Stimulated activated CD4-positive, alpha-beta T cell treated with anti-CD3 and anti-CD28 coated beads, TNF-alpha, amount 100 ng/mL, for 48 hours (primary cell): Measurements from ENCODE around the gene TSC22D4.
A peak's percentile ranks its signal among the peaks of the same experiment; 100 is the strongest.
"Not testable (repeated sequence)": the region's sequence is repeated elsewhere in the genome, so short reads cannot be mapped to it uniquely, and the experiment has no call there.

Experiments used
- DNase-seq, 3 donors: peaks; one replicate each; pipeline ENCODE4 v3.0.0-alpha.2; 2020; ENCODE audit warnings: low read depth in 3 of 3

The TSC22D4 gene

GRCh38 chr7:100443096-100443840, 35.7 kb downstream of the TSC22D4 start:
- DNase-seq: no peak

- no peak for DNase-seq
Measured at GRCh38 chr7:100441641-100442535, 37.1 kb downstream of the TSC22D4 start.

GRCh38 chr7:100439244-100439643, 39.8 kb downstream of the TSC22D4 start:
- not testable (repeated sequence) for DNase-seq

GRCh38 chr7:100438731-100439130, 40.3 kb downstream of the TSC22D4 start:
- not testable (repeated sequence) for DNase-seq

GRCh38 chr7:100438172-100438571, 40.8 kb downstream of the TSC22D4 start:
- no peak for DNase-seq

- DNase-seq: no peak
Measured at GRCh38 chr7:100437150-100438100, 41.6 kb downstream of the TSC22D4 start.

- peak in 1 of 3 donors; percentile 25 for DNase-seq
Measured at GRCh38 chr7:100435401-100436304, 43.4 kb downstream of the TSC22D4 start.

GRCh38 chr7:100434297-100435144, 44.5 kb downstream of the TSC22D4 start:
- no peak for DNase-seq

- DNase-seq: no peak
Measured at GRCh38 chr7:100433592-100434296, 45.3 kb downstream of the TSC22D4 start.

- DNase-seq: no peak
Measured at GRCh38 chr7:100433276-100433591, 45.8 kb downstream of the TSC22D4 start.

GRCh38 chr7:100432621-100433275, 46.3 kb downstream of the TSC22D4 start:
- DNase-seq: no peak

- DNase-seq: no peak
Measured at GRCh38 chr7:100432053-100432452, 47.0 kb downstream of the TSC22D4 start.

- DNase-seq: no peak
Measured at GRCh38 chr7:100431286-100431735, 47.7 kb downstream of the TSC22D4 start.

GRCh38 chr7:100430493-100431285, 48.3 kb downstream of the TSC22D4 start:
- peak in 1 of 3 donors; percentile 31 for DNase-seq

GRCh38 chr7:100429637-100430492, 49.1 kb downstream of the TSC22D4 start, which contains the start of gene MEPCE:
MEPCE (plus strand) TSS chr7:100429831; CDS start chr7:100430019, 188 bp downstream.
- peak; percentile 92 to 96 (median 93) for DNase-seq

- peak; percentile 100 for DNase-seq
Measured at GRCh38 chr7:100428967-100429636, 49.9 kb downstream of the TSC22D4 start.
